Astrocyte of the spinal cord (primary cell): ENCODE data around the gene PRDM11.

Experiments
- DNase-seq: peaks from one replicate; pipeline ENCODE4 v3.0.0; 2011; ENCODE audit warnings: low read depth, low spot score
- H3K4me3 ChIP-seq: 2 replicates; pipeline ENCODE4 v1.5.1; 2011; ENCODE audit warnings: low read depth, mild to moderate bottlenecking, low read length, moderate library complexity
- CTCF ChIP-seq: IDR thresholded peaks from 2 replicates; pipeline ENCODE4 v1.5.1; 2012; ENCODE audit warnings: low read depth, mild to moderate bottlenecking, low read length, inconsistent platforms
- in situ Hi-C: cut with HindIII; loops from 2 replicates; pipeline ENCODE4 v1.10.0; 2017; ENCODE audit warnings: low sequenced_read_pairs

PRDM11 gene

GRCh38 chr11:45229401-45230020 is 83.1 kb downstream of the PRDM11 start:
- DNase-seq: no peak
- H3K4me3 ChIP-seq: no peak overlapping the region
- in situ Hi-C loops: no loop called here
- TF ChIP-seq CTCF: no peak

GRCh38 chr11:45232341-45233080 is 86.1 kb downstream of the PRDM11 start:
- no peak for TF ChIP-seq CTCF
- in situ Hi-C loops: no loop called here
- no peak for DNase-seq
- H3K4me3 ChIP-seq: no peak overlapping the region

- in situ Hi-C loops: no loop called here
- H3K4me3 ChIP-seq: no peak overlapping the region
- DNase-seq: peak; percentile 38
- peak; percentile 95 for TF ChIP-seq CTCF
Observed at GRCh38 chr11:45233121-45233803, 86.8 kb downstream of the PRDM11 start.

GRCh38 chr11:45233804-45234170 is 87.3 kb downstream of the PRDM11 start:
- no peak for TF ChIP-seq CTCF
- DNase-seq: no peak
- in situ Hi-C loops: no loop called here
- no peak overlapping the region for H3K4me3 ChIP-seq

GRCh38 chr11:45234306-45235006 is 88.0 kb downstream of the PRDM11 start:
- TF ChIP-seq CTCF: no peak
- in situ Hi-C loops: no loop called here
- DNase-seq: no peak
- no peak overlapping the region for H3K4me3 ChIP-seq

DNA sequence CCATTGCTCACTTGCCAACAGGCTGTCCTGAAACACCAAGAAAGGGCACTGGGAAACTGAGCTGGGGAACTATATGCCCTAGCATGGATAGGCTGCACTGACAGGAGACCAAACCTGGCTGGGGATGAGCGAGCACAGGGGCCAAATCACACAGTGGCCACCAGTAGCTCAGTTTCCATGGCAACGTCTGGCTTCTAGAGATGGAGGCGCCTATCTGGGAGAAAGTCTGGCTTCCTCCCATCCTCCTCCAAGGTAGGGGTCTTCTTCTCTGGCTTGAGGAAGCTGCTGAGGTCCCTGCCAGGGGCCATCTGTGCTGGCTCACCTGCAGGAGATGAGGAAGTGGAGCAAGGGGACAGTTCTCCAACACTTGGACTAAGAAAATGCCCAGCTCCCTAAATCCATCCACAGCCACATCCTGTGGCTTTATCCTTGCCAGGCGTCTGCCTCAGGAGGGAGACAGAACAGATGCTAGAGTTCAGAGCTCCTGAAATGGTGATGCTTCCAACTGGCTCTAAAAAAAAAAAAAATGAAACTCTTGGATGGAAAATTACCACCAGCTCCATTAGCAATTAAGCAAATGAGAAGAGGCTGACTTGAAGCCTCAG is 91.4 kb downstream of the PRDM11 start:
- no peak overlapping the region for H3K4me3 ChIP-seq
- no peak for DNase-seq
- in situ Hi-C loops: no loop called here
- TF ChIP-seq CTCF: no peak
